HepG2 (cell line): Measurements from ENCODE around the gene KXD1. TPM values are rescaled to one million over a fixed set of nuclear protein-coding genes. Genes with fewer than 3 reads are reported as not detected.

Experiments used
- CREB1 ChIP-seq, 2 experiments: fragments of 450-650 bp in 1 of 2; IDR thresholded peaks; 2 replicates each; pipeline ENCODE4 v1.6.1; 2016 to 2017; ENCODE audit warnings: control low read depth in 1 of 2, mild to moderate bottlenecking in 1 of 2, missing compliant biosample characterization in 1 of 2, missing genetic modification characterization in 1 of 2
- DNMT1 ChIP-seq: sonication (generic); formaldehyde crosslinking; IDR thresholded peaks from 2 replicates; pipeline ENCODE4 v1.5.1; 2020; ENCODE audit warnings: mild to moderate bottlenecking, missing genetic modification reagents
- ERF ChIP-seq: IDR thresholded peaks from 2 replicates; pipeline ENCODE4 v1.6.1; 2018; ENCODE audit warnings: missing biosample characterization, missing genetic modification reagents
- PPARG ChIP-seq: conservative IDR thresholded peaks from 2 replicates; pipeline ENCODE4 v1.6.1; 2016; ENCODE audit warnings: missing biosample characterization, missing genetic modification reagents
- RARG ChIP-seq: sonication (generic); formaldehyde crosslinking; IDR thresholded peaks from 2 replicates; pipeline ENCODE4 v1.4.0; 2020; ENCODE audit warnings: low read depth, mild to moderate bottlenecking, missing genetic modification reagents
- SIN3A ChIP-seq: IDR thresholded peaks from 2 replicates; pipeline ENCODE4 v1.6.1; 2011; ENCODE audit warnings: low read depth, mild to moderate bottlenecking, control low read depth, low read length, borderline replicate concordance
- TERF1 ChIP-seq: sonication (generic); formaldehyde crosslinking; IDR thresholded peaks from 2 replicates; pipeline ENCODE4 v1.8.0; 2022; ENCODE audit warnings: mild to moderate bottlenecking, missing genetic modification reagents, moderate library complexity
- ZBTB37 ChIP-seq: sonication (generic); formaldehyde crosslinking; IDR thresholded peaks from 2 replicates; pipeline ENCODE4 v1.4.0; 2020; ENCODE audit warnings: mild to moderate bottlenecking, missing genetic modification reagents
- ZHX1 ChIP-seq: sonication (generic); formaldehyde crosslinking; IDR thresholded peaks from 2 replicates; pipeline ENCODE4 v1.8.1; 2022; ENCODE audit warnings: low read depth, mild to moderate bottlenecking, missing genetic modification reagents
- ZHX2 ChIP-seq, 2 experiments: sonication (generic) in 1 of 2; formaldehyde crosslinking in 1 of 2; IDR thresholded peaks; 2 replicates each; pipeline versions ENCODE4 v1.6.1 to v1.9.0; 2014 to 2022; ENCODE audit warnings: antibody characterized with exemption in 1 of 2, borderline replicate concordance in 1 of 2, inconsistent platforms in 1 of 2, low read depth in 1 of 2, missing genetic modification reagents in 1 of 2
- ZMYM4 ChIP-seq: sonication (generic); formaldehyde crosslinking; IDR thresholded peaks from 2 replicates; pipeline ENCODE4 v1.8.1; 2023; ENCODE audit warnings: mild to moderate bottlenecking, missing genetic modification reagents
- ZNF253 ChIP-seq: sonication (generic); formaldehyde crosslinking; IDR thresholded peaks from 2 replicates; pipeline ENCODE4 v1.8.0; 2022; ENCODE audit warnings: mild to moderate bottlenecking, missing genetic modification reagents, borderline replicate concordance
- ZNF414 ChIP-seq: sonication (generic); formaldehyde crosslinking; IDR thresholded peaks from 2 replicates; pipeline ENCODE4 v1.5.0; 2020; ENCODE audit warnings: missing genetic modification reagents
- ZNF552 ChIP-seq: sonication (generic); formaldehyde crosslinking; IDR thresholded peaks from 2 replicates; pipeline ENCODE4 v1.9.0; 2022; ENCODE audit warnings: missing genetic modification reagents, mild to moderate bottlenecking, borderline replicate concordance
- ZNF557 ChIP-seq: sonication (generic); formaldehyde crosslinking; IDR thresholded peaks from 2 replicates; pipeline ENCODE4 v1.4.0; 2020; ENCODE audit warnings: missing genetic modification reagents
- polyA plus RNA-seq, 8 experiments: library from polyadenylated mRNA; depleted of rRNA in 3 of 8; stranded (reverse) in 7 of 8; unstranded in 1 of 8; fragments of >200 nt; fragmentation: Illumina TruSeq in 4 of 8; extraction: Trizol in 4 of 8; gene quantifications; 2 replicates each; pipeline versions ENCODE4 v1.2.1 to v1.2.3, GENCODE V29; 2011 to 2016; ENCODE audit warnings: low read depth in 4 of 8, missing spikeins in 1 of 8, mixed read lengths in 1 of 8; ENCODE audit not compliant: insufficient read depth in 1 of 8
- total RNA-seq, 5 experiments: library from RNA; depleted of rRNA; stranded (reverse); fragments of >200 nt; fragmentation: Illumina TruSeq; extraction: Trizol; gene quantifications; 2 replicates each; pipeline ENCODE4 v1.2.3, GENCODE V29; 2016; ENCODE audit warnings: low read depth in 1 of 5

The KXD1 gene
- total and polyA plus RNA-seq, 2 of the 13 experiments (the other 11 are each of a cell fraction or from before 2014, with no cell fraction given), result 44.6 to 143 TPM

GRCh38 chr19:18571564-18572344 is 14.1 kb downstream of the KXD1 start, which contains the start of gene UBA52 (continued):
- no peak for TF ChIP-seq ZBTB37
- peak; percentile 94 for TF ChIP-seq ERF (CRISPR knock-in tag)
- no peak for TF ChIP-seq DNMT1 (CRISPR knock-in tag)
- TF ChIP-seq PPARG, result peak; percentile 80
- TF ChIP-seq ZHX2 (IDR thresholded peaks at IDR 0.05; ENCODE audit: low read depth), result peak; percentile 100
- TF ChIP-seq ZHX2 (CRISPR knock-in tag; IDR thresholded peaks at IDR 0.05; ENCODE audit: borderline replicate concordance), result no peak
- TF ChIP-seq TERF1 (CRISPR knock-in tag), result no peak
- TF ChIP-seq RARG (CRISPR knock-in tag), result no peak
- peak; percentile 89; the same call in 1 of the 2 replicates for TF ChIP-seq ZMYM4 (CRISPR knock-in tag)
- TF ChIP-seq ZNF253, result 0 out of 2 replicates have a peak, but pooled peaks have one; percentile 46
- TF ChIP-seq CREB1 (IDR thresholded peaks at IDR 0.05), result peak; percentile 96
- TF ChIP-seq CREB1 (CRISPR knock-in tag; IDR thresholded peaks at IDR 0.05), result peak; percentile 97
- peak; percentile 46; the same call in 1 of the 2 replicates for TF ChIP-seq ZNF414 (CRISPR knock-in tag)
- TF ChIP-seq ZHX1 (CRISPR knock-in tag), result peak; percentile 100
- peak; percentile 93; the same call in 1 of the 2 replicates for TF ChIP-seq SIN3A
- peak; percentile 78; the same call in 1 of the 2 replicates for TF ChIP-seq ZNF552 (CRISPR knock-in tag)
- peak; percentile 67; the same call in 1 of the 2 replicates for TF ChIP-seq ZNF557 (CRISPR knock-in tag)
